Endothelial cell of umbilical vein (primary cell): ENCODE data around the gene RIN2. TPM values are rescaled to one million over a fixed set of nuclear protein-coding genes. Genes with fewer than 3 reads are reported as not detected.

Source experiments
- BruUV-seq: library from RNA; stranded (reverse); fragments of 400-500 nt; replicated peaks from 2 replicates; lab custom pipeline; 2021; lab: Mats Ljungman, UMichigan
- CTCF ChIA-PET: fragments of 300-600, 350-600 bp; sonication (Branson Sonifier 250); formaldehyde crosslinking; loops from one replicate; lab custom pipeline; 2021; ENCODE audit warnings: antibody characterized with exemption, inconsistent platforms; lab: Charles Lee
- POLR2A ChIA-PET: fragments of 300-600, 350-600 bp; sonication (Branson Sonifier 250); formaldehyde crosslinking; loops from one replicate; lab custom pipeline; 2021; ENCODE audit warnings: antibody characterized with exemption, inconsistent platforms; lab: Charles Lee
- DNase-seq: peaks from one replicate; pipeline ENCODE4 v3.0.0-alpha.2; 2011; ENCODE audit warnings: low read depth, low spot score
- FAIRE-seq: peaks from 2 replicates; lab custom pipeline; 2011; peaks lifted over from hg19 to GRCh38; lab: Jason Lieb, UNC
- H2AFZ ChIP-seq: 2 replicates; pipeline ENCODE4 v1.6.0; 2012; ENCODE audit warnings: low read depth, low read length, control low read depth, inconsistent platforms
- H3K27ac ChIP-seq: 2 replicates; pipeline ENCODE4 v1.5.1; 2011; ENCODE audit warnings: low read depth, mild to moderate bottlenecking, control low read depth, low read length, moderate library complexity; ENCODE audit not compliant: insufficient read depth
- H3K27me3 ChIP-seq, 2 experiments: 2 replicates each; pipeline versions ENCODE4 v1.6.0 to v1.6.1; 2011; ENCODE audit warnings: low read length in 2 of 2, mixed read lengths in 1 of 2; ENCODE audit not compliant: control insufficient read depth in 2 of 2, insufficient read depth in 2 of 2
- H3K36me3 ChIP-seq, 2 experiments: 2 replicates in 1 of 2; 3 replicates in 1 of 2; pipeline ENCODE4 v1.5.1; 2011; ENCODE audit warnings: low read length in 2 of 2, mild to moderate bottlenecking in 1 of 2, moderate library complexity in 1 of 2; ENCODE audit not compliant: control insufficient read depth in 2 of 2, insufficient read depth in 2 of 2; ENCODE audit errors: extremely low read depth in 1 of 2
- H3K4me1 ChIP-seq: 3 replicates; pipeline ENCODE4 v1.5.1; 2011; ENCODE audit warnings: mild to moderate bottlenecking, low read length; ENCODE audit not compliant: control insufficient read depth, insufficient read depth; ENCODE audit errors: extremely low read depth
- H3K4me2 ChIP-seq: 2 replicates; pipeline ENCODE4 v1.6.1; 2011; ENCODE audit warnings: low read length, control low read depth, mixed read lengths; ENCODE audit not compliant: insufficient read depth
- H3K4me3 ChIP-seq, 3 experiments: fragments of 200-600 bp in 1 of 3; sonication (generic), shearing (Covaris generic) in 1 of 3; replicated peaks in 1 of 3; 2 replicates each; pipeline ENCODE4 v1.5.1; 2011 to 2016; ENCODE audit warnings: control low read depth in 3 of 3, low read length in 3 of 3, mild to moderate bottlenecking in 2 of 3, inconsistent platforms in 1 of 3, low read depth in 1 of 3, moderate library complexity in 1 of 3; ENCODE audit not compliant: insufficient read depth in 1 of 3
- H3K79me2 ChIP-seq: 2 replicates; pipeline ENCODE4 v1.6.0; 2012; ENCODE audit warnings: low read length, inconsistent platforms; ENCODE audit not compliant: control insufficient read depth, insufficient read depth
- H3K9ac ChIP-seq: replicated peaks from 2 replicates; pipeline ENCODE3; 2011; ENCODE audit warnings: low read length, control low read depth; ENCODE audit not compliant: insufficient read depth; ENCODE audit errors: extremely low read depth
- H3K9me1 ChIP-seq: replicated peaks from 3 replicates; pipeline ENCODE4 v1.6.0; 2011; ENCODE audit warnings: mild to moderate bottlenecking, low read length; ENCODE audit not compliant: control insufficient read depth, insufficient read depth; ENCODE audit errors: extremely low read depth
- H3K9me3 ChIP-seq: replicated peaks from 2 replicates; pipeline ENCODE4 v1.5.1; 2012; ENCODE audit warnings: low read length, inconsistent platforms; ENCODE audit not compliant: control insufficient read depth, insufficient read depth
- H4K20me1 ChIP-seq: replicated peaks from 2 replicates; pipeline ENCODE3; 2011; ENCODE audit warnings: mild to moderate bottlenecking, low read length; ENCODE audit not compliant: control insufficient read depth, insufficient read depth; ENCODE audit errors: extremely low read depth
- FOS ChIP-seq: IDR thresholded peaks from 2 replicates; pipeline ENCODE4 v1.6.1; 2011; ENCODE audit warnings: mild to moderate bottlenecking, low read length, moderate library complexity, borderline replicate concordance; ENCODE audit not compliant: insufficient read depth
- JUN ChIP-seq: IDR thresholded peaks from 2 replicates; pipeline ENCODE4 v1.6.1; 2011; ENCODE audit warnings: borderline replicate concordance, low read depth; ENCODE audit not compliant: insufficient read length, insufficient read depth
- MYC ChIP-seq: IDR thresholded peaks from one replicate; pipeline ENCODE4 v1.6.1; 2011; ENCODE audit warnings: mild to moderate bottlenecking, low read depth, low read length
- dilution Hi-C: fragments of 300-500 bp; cut with MboI; formaldehyde crosslinking; loops from one replicate; pipeline ENCODE4 v1.15.0; 2019; ENCODE audit warnings: low sequenced_read_pairs; ENCODE audit not compliant: extremely low pct_ligation_motif_present
- intact Hi-C: fragments of 100-400 bp; cut with micrococcal nuclease; formaldehyde crosslinking; loops from one replicate; pipeline ENCODE4 v1.10.0; 2022
- polyA plus RNA-seq, 4 experiments: library from polyadenylated mRNA; depleted of rRNA in 3 of 4; stranded (reverse) in 3 of 4; unstranded in 1 of 4; fragments of >200 nt; gene quantifications; 2 replicates each; pipeline versions ENCODE4 v1.2.1 to v1.2.3, GENCODE V29; 2011 to 2012; ENCODE audit warnings: missing spikeins in 1 of 4
- total RNA-seq: library from RNA; stranded (reverse); gene quantifications from 2 replicates; pipeline ENCODE4 v1.2.3, GENCODE V29; 2021
- TF ChIP-seq, protein P1 (sequence below), 2 donors: IDR thresholded peaks; 1 replicate in 1 of 2; 2 replicates in 1 of 2; pipeline ENCODE4 v1.5.1; 2011; ENCODE audit warnings: low read length in 2 of 2, mild to moderate bottlenecking in 2 of 2, moderate library complexity in 2 of 2, control low read depth in 1 of 2, inconsistent platforms in 1 of 2, low read depth in 1 of 2; ENCODE audit not compliant: insufficient read depth in 1 of 2; ENCODE audit errors: extremely low read depth in 1 of 2

RIN2 gene
- total and polyA plus RNA-seq, 2 donors (not counting 3 experiments of a cell fraction or from before 2014, with no cell fraction given) = 22.6 to 119 TPM

DNA sequence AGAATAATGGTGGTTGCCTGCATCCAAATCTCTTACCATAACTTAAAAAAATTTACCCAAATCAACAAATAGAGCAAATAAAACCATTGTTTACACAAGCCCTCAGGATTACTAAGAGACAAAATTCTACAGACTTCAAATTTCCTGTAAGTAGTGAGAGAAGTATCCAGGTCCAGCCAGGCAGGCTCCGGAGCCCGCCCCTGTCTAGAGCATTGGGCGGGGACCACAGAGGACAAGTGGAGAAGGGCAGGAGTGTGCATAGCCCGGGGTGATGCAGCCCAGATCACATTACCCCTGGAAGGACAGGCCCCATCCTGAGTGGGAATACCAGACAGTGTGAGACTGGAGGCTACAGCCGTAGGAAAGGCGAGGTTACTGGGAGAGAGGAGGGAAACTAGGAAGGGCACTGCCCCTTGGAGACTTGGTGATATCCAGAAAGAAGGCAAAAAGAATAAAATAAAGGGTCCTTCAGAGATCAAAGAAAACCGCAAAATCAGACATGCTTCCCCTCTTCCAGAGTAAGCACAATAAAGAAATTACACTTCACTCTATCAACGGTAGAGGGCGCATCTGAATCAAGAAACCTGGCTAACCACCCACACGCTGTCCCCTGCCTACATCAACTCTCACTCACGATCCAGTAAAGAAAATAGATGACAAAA lies 26.6 kb downstream of the RIN2 start:
- Histone ChIP-seq H3K9me3 (no peaks in the 10 kb centered on the region), H3K4me2 (no peak overlapping the region), H3K79me2 (no peaks in the 10 kb centered on the region), H3K4me3 (no peak overlapping the region), H4K20me1 (no peaks in the 10 kb centered on the region), H3K9ac (peak overlapping the region; percentile 42), H3K9me1 (no peaks in the 10 kb centered on the region), H3K27me3 (no peaks in the 10 kb centered on the region), H3K36me3 (no peaks in the 10 kb centered on the region), H3K27ac (peak overlapping the region; percentile 73), H3K4me1 (peaks cover 34% of the 10 kb centered on the region), H2AFZ (peak overlapping the region; percentile 48)
- ChIA-PET CTCF (interaction anchor here (0.6 to 7.2 kb wide), 35 partner anchors 9 to 267 kb away, joined by 3 to 98 read pairs (median 6); partner anchors contain the start of gene NAA20), POLR2A (interaction anchor here (0.9 kb wide), 1 partner anchor 105 kb away, joined by 3 read pairs; no protein-coding TSS in a partner anchor)
- TF ChIP-seq JUN (no peak), FOS (no peak), MYC (no peak)
- TF ChIP-seq, protein P1, sequence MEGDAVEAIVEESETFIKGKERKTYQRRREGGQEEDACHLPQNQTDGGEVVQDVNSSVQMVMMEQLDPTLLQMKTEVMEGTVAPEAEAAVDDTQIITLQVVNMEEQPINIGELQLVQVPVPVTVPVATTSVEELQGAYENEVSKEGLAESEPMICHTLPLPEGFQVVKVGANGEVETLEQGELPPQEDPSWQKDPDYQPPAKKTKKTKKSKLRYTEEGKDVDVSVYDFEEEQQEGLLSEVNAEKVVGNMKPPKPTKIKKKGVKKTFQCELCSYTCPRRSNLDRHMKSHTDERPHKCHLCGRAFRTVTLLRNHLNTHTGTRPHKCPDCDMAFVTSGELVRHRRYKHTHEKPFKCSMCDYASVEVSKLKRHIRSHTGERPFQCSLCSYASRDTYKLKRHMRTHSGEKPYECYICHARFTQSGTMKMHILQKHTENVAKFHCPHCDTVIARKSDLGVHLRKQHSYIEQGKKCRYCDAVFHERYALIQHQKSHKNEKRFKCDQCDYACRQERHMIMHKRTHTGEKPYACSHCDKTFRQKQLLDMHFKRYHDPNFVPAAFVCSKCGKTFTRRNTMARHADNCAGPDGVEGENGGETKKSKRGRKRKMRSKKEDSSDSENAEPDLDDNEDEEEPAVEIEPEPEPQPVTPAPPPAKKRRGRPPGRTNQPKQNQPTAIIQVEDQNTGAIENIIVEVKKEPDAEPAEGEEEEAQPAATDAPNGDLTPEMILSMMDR (IDR thresholded peaks at IDR 0.05; ENCODE audit: extremely low read depth in 1 of 2, insufficient read depth in 1 of 2, low read depth in 1 of 2, low read length in 2 of 2) = peak; percentile 63 to 70
- dilution Hi-C loops = no loop called here
- FAIRE-seq (peak; percentile 85), DNase-seq (peak; percentile 91)
- intact Hi-C loops = loop anchor here (1.0 to 2.0 kb wide), 6 partner anchors 26 to 211 kb away; partner anchors contain the start of gene RIN2
- BruUV-seq = no TSS peak
